GM19395 (cell line): ENCODE data around the gene INHBE.
"Not testable (repeated sequence)": the region's sequence is repeated elsewhere in the genome, so short reads cannot be mapped to it uniquely, and the experiment has no call there.

ENCODE experiments used
- ATAC-seq: cut with Tn5 transposase; IDR thresholded peaks from one replicate; pipeline ENCODE4 v1.9.1; 2021; ENCODE audit warnings: mild to moderate bottlenecking, moderate library complexity; ENCODE audit not compliant: unreplicated experiment

The INHBE gene

DNA sequence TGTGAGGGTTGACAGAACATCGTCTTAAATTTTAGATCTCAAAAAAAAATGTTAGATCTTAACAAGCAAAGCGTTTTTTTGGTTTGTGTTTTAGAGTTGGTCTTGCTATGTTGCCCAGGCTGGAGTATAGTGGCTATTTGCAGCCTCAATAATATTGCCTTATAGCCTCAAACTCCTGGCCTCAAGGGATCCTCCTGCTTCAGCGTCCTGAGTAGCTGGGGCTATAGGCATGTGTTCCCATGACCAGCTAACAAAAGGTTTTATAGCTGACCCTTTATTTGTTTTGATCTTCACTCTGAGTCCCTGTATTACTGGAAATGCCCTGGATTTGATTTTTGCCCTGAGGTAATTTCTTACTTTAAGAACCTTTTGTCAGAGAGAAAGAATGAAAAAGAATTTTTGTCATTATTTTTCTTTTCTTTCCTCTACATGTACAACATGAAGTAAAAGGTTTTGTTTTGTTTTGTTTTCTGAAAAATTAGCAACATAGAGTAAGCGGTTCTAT is 15.3 kb upstream of the INHBE start:
- ATAC-seq, result no peak

DNA sequence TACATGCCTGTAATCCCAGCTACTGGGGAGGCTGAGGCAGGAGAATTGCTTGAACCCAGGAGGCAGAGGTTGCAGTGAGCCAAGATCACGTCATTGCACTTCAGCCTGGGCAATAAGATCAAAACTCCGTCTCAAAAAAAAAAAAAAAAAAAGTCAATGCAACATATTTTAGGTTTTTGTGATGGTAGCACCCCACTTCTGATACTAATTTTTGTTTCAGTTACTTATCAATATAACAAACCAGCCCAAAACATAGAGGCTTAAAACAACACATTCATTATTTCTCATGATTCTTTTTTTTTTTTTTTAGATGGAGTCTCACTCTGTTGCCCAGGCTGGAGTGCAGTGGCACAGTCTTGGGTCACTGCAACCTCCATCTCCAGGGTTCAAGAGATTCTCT is 13.7 kb upstream of the INHBE start:
- not testable (repeated sequence) for ATAC-seq

DNA sequence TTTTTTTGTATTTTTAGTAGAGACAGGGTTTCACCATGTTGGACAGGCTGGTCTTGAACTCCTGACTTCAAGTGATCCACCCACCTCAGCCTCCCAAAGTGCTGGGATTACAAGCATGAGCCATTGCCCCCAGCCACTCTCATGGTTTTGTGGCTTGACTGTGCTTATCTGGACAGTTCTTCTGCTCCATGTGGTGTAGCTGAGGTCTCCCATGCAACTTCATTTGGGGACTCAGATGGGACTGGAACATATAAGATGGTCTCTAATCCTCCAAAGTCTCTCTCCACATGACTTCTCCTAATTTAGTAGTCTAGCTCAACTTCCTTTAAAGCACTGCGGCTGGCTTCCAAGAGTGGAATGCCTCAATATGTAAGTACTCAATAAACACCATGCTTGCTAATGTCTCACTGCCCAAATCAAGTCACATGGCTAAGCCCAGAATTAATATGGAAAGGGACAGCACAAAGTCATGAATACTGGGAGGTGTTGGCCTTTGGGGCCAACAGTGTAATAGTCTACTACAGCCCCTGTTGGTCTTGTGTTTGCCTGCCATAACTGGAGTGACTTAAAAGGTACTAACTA is 13.2 kb upstream of the INHBE start:
- no peak for ATAC-seq

DNA sequence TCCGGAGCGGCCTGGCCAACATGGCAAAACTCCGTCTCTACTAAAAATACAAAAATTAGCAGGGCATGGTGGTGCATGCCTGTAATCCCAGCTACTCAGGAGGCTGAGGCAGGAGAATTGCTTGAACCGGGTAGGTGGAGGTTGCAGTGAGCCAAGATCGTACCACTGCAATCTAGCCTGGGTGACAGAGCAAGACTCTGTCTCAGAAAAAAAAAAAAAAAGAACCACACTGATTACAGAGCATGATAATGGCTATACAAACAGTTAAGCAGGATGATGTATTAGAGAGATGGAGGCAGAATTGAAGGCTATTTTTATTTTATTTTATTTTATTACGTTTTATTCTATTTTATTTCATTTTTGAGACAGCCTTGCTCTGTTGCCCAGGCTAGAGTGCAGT is 10.8 kb upstream of the INHBE start:
- not testable (repeated sequence) for ATAC-seq

DNA sequence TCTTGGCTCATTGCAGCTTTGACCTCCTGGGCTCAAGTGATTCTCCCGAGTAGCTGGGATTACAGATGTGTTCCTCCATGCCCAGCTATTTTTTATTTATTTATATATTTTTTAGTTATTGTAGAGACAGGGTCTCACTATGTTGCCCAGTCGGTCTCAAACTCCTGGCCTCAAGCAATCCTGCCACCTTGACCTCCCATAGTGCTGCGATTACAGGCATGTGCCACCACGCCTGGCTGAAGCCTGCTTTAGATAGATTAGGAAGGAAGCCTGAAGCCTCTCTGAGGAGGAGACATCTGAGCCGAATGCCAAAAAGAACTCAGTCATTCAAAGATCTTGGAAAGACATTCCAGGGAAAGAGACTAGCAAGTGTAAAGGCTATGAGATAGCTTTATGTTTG is 10.4 kb upstream of the INHBE start:
- no peak for ATAC-seq

DNA sequence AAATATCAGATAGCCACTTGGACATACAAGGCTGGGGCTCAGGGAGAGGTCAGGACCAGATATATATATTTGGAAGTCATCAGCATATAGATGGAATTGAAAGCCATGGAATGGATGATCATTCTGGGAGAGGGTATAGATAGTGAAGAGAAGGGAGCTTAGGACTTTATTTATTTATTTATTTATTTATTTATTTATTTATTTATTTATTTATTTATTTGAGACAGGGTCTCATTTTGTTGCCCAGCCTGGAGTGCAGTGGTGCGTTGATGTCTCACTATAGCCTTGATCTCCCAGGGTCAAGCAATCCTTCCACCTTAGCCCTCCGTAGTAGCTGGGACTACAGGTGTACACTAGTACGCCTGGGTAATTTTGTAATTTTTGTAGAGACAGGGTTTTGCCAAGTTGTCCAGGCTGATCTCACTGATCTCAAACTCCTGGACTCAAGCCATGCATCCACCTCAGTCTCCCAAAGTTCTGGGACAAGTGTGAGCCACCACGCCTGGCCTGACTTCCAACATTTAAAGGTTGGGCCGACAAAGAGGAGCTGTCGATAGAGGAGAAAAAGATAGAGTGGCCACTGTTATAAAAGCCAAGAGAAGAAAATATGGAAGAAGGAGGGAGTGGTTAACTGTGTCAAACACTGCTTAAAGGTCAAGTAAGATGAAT is 8.7 kb upstream of the INHBE start:
- no peak for ATAC-seq

DNA sequence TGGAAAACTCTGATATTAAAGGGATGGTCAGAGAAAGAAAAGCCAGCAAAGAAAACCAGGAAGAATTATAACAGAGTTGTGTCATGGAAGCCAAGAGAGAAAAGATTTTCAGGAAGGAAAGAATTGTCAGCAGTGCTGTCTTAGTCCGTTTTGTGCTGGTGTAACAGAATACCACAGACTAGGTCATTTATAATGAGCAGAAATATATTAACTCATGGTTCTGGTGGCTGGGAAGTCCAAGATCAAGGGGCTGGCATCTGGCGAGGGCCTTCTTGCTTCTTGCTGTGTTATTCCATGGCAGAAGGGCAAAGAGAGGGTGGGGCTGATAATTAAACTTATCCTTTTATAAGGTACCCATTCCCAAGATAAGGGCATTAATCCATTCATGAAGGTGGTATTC is 6.4 kb upstream of the INHBE start:
- no peak for ATAC-seq

DNA sequence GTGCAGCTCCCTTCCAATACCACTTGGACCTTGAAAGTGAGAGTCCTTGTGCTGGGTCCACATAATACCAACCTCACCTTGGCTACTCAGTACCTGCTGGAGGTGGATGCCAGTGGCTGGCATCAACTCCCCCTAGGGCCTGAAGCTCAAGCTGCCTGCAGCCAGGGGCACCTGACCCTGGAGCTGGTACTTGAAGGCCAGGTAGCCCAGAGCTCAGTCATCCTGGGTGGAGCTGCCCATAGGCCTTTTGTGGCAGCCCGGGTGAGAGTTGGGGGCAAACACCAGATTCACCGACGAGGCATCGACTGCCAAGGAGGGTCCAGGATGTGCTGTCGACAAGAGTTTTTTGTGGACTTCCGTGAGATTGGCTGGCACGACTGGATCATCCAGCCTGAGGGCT is 5.7 kb upstream of the INHBE start:
- ATAC-seq, result no peak

DNA sequence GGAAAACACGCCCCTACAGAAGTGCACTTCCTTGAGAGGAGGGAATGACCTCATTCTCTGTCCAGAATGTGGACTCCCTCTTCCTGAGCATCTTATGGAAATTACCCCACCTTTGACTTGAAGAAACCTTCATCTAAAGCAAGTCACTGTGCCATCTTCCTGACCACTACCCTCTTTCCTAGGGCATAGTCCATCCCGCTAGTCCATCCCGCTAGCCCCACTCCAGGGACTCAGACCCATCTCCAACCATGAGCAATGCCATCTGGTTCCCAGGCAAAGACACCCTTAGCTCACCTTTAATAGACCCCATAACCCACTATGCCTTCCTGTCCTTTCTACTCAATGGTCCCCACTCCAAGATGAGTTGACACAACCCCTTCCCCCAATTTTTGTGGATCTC is 5.0 kb upstream of the INHBE start:
- ATAC-seq, result no peak

DNA sequence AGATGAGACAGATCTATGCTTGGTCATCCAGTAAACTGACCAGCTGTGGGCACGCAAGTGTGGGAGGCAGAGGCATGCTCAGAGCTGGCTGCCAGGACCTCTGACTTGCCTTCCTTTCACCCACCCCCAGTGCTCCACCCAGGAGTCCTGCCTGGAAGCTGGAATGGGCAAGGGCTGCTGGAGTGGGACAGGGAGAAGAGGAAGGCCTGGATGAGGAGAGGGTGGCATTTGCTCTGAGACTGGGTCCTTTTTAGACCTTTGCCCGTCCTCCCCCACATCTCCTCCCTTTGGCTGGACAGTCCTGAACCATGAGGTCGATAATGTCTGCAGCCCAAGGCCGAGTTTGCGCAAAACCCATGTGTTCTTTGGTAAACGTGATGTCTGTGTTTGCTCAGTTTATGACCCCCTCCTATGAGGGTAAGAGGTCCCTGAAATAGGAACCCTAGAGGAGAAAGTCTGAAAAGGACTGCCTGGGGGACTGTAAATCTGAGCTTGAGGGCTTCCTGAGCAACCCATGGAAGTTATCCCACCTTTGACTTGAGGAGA is 3.8 kb upstream of the INHBE start:
- ATAC-seq, result no peak

DNA sequence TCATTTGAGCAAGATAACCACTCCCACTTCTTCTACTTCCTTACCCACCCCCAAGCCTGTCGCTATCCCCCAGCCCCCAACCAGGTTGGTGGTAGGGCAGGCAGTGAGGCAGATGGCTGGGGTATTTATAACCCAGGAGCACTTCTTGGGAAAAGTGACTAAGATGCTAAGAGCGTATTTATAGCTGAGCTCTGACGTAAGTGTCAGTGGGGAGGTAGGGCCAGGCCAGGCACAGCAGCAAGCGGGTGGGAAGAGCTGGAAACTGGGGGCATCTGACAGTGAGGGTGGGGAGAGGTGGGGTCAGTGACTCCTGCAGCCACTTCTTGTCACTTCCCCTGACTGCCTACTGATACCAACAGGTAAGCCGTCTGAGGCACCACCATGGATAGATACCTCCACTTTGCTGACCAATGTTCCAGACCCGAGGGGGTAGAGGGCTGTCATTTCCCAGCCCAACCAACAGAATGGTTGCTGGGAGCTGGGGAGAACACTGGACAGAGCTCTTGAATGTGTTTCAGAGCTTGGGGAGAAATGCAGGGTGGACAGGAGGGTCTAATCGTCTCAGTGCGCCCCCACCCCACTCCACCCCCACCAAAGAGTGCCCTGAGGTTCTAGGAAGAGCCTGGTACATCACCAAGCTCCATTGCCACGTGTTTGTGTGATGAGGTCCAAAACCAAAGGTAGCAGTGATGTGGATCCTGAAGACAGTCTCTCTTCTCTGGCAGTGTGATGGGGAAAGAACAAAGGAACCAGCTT is 2.7 kb upstream of the INHBE start:
- ATAC-seq, result no peak

DNA sequence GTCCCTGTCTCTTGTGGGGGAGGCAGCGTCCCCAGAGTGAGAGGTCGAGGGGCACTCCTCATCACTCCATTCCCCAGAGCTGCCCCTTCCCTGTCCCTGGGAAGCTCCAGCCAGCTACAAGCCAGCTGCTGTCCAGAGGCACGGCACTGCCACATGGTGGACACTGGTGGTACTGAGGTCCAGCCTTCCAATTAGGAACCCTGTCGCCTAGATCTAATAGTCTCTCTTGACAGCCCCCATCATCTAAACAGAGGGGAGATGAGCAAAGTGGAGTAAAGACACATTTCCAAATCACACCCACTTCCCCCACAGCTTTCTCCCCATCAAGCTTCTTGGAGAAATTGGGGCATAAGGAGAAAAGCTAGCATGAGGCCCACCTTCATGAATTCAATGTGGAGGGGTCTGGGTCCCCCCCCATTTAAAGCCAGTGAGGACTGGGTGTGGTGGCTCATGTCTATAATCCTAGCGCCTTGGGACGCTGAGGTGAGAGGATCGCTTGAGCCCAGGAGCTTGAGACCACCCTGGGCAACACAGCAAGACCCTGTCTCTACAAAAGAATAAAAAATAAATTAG is 2.1 kb upstream of the INHBE start:
- no peak for ATAC-seq

DNA sequence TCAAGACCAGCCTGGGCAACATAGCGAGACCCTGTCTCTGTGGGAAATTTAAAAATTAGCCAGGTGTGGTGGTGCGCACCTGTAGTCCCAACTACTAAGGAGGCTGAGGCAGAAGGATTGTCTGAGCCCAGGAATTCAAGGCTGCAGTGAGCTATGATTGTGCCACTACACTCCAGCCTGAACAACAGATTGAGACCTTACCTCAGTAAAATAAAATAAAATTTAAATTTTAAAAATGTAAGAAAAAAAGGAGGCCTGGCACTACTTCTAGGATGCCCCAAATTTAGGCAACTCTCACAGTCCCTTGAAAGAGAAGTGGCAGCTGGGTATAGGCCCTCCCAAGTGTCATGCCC is 918 bp upstream of the INHBE start:
- ATAC-seq, result no peak

DNA sequence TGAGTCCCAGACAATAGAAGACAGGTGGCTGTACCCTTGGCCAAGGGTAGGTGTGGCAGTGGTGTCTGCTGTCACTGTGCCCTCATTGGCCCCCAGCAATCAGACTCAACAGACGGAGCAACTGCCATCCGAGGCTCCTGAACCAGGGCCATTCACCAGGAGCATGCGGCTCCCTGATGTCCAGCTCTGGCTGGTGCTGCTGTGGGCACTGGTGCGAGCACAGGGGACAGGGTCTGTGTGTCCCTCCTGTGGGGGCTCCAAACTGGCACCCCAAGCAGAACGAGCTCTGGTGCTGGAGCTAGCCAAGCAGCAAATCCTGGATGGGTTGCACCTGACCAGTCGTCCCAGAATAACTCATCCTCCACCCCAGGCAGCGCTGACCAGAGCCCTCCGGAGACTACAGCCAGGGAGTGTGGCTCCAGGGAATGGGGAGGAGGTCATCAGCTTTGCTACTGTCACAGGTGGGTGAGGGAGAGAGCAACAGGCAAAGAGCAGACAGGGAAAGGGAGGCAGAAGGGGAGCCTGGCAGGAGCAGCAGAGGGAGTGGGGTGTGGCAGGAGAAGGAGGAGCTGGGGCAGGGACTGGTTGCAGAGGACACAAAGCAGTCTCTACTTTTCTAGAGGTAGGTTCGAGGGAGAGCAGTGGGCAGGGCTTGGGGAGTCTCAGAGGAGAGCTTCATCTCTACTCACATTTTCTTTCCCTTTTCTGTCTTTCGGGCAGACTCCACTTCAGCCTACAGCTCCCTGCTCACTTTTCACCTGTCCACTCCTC is 452 bp downstream of the INHBE start:
- ATAC-seq, result no peak

DNA sequence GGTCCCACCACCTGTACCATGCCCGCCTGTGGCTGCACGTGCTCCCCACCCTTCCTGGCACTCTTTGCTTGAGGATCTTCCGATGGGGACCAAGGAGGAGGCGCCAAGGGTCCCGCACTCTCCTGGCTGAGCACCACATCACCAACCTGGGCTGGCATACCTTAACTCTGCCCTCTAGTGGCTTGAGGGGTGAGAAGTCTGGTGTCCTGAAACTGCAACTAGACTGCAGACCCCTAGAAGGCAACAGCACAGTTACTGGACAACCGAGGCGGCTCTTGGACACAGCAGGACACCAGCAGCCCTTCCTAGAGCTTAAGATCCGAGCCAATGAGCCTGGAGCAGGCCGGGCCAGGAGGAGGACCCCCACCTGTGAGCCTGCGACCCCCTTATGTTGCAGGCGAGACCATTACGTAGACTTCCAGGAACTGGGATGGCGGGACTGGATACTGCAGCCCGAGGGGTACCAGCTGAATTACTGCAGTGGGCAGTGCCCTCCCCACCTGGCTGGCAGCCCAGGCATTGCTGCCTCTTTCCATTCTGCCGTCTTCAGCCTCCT is 1.1 kb downstream of the INHBE start:
- no peak for ATAC-seq

DNA sequence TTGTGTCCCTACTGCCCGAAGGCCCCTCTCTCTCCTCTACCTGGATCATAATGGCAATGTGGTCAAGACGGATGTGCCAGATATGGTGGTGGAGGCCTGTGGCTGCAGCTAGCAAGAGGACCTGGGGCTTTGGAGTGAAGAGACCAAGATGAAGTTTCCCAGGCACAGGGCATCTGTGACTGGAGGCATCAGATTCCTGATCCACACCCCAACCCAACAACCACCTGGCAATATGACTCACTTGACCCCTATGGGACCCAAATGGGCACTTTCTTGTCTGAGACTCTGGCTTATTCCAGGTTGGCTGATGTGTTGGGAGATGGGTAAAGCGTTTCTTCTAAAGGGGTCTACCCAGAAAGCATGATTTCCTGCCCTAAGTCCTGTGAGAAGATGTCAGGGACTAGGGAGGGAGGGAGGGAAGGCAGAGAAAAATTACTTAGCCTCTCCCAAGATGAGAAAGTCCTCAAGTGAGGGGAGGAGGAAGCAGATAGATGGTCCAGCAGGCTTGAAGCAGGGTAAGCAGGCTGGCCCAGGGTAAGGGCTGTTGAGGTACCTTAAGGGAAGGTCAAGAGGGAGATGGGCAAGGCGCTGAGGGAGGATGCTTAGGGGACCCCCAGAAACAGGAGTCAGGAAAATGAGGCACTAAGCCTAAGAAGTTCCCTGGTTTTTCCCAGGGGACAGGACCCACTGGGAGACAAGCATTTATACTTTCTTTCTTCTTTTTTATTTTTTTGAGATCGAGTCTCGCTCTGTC is 1.8 kb downstream of the INHBE start:
- no peak for ATAC-seq

DNA sequence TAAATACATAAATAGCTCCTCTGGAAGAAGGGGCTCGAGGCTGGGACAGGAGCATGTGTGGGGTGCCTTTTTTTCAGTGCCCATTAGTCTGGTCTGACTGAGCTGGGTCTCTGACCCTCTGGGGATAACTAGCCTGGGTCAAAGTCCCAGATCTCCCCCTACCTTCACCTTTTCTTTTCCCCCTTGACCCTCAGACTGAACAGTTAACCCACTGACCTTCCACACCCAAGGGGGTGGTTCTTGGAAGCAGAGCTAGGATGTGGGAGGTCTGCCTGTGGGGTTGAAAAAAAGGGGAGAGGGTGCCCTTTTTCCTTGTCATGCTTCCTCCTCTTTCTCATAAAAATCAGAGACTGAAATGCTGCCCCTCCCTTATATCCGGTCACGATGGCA is 3.6 kb downstream of the INHBE start:
- no peak for ATAC-seq

DNA sequence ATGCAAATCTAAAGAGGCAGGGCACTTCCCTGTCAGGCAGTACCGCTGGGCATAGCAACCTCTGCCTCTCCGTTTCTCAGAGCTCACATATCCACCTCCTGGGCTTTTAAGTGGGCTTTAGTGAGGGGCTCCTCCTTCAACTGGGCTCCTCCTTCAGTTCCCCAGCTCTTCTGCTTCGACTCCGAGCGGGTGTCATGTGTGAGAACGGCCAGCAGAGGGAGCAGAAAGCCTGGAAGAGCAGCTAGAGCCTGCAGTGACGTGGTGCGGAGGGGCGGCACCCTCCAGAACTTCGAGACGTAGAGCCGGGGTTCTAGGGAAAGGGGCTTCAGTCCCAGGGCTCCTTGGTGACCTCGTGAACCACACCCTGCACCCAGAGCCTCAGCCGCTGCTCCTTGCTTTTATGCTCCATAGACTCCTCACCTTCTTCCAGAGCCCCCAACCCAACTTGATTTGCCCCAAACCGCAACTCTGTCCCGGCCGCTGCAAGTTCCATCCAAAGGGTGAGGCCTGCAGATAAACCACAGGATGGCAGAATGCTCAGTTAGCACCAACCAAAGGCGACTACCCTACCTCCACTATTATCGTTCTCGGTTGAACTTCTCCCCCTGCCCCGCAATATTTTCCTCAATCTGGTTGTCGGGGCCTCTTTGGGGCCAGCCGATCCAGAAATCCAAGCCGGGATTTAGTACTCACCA is 4.1 kb downstream of the INHBE start:
- ATAC-seq, result peak; percentile 66

DNA sequence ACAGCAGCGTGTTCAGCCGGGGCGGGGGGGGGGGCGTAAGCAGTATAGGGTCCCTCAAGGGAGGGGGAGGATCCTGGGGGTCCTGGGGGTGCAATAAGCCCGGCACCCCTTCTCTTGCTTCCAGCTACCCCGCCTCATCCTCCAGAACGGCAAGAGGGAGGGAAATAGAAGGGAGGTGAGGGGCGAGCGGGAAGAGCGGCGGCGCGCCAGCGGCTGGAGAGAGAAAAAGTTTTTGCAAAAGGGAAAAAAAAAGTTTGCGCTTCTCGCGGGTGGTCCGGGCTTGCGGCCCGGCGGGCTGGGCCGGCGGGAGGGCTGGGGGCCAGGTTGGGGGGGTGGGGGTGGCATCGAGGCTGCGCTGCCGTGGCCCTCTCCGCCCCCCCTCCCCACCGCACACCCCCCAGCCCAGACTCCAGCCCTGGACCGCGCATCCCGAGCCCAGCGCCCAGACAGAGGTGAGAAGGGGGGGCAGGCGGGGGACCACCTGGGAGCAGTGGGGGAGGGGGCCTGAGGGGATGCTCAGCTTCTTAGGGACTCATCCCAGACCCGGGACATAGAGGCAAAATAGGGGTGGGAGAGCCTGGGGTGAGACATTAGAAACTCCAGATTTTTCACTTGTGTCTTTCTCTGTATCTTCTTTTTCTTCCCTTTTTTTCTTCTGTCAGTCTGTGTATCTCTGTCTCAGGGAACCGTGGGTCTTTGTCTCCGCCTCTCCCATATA is 4.8 kb downstream of the INHBE start, which contains the start of gene GLI1:
Gene GLI1, plus strand, starts transcription at position 36 of the 718 bp plus-strand sequence. CDS start 3,907 bp downstream, outside the sequence.
- ATAC-seq, result no peak
